ENCODE data around the gene SUPV3L1.
"Not testable (repeated sequence)": the region's sequence is repeated elsewhere in the genome, so short reads cannot be mapped to it uniquely, and the experiment has no call there.

SUPV3L1 gene

GRCh38 chr10:69179743-69180524 is at the start of gene SUPV3L1:
Gene SUPV3L1, plus strand, starts transcription at chr10:69180234. Its CDS starts 58 bp downstream, at chr10:69180292.
- peak; percentile 92 for DNase-seq

- DNase-seq, result no peak
These were observed 49.8 kb upstream of the SUPV3L1 start for GRCh38 chr10:69130251-69130650.

GRCh38 chr10:69139961-69140360 is 40.1 kb upstream of the SUPV3L1 start:
- no peak for DNase-seq

- DNase-seq, result no peak
These were observed 38.7 kb upstream of the SUPV3L1 start for GRCh38 chr10:69141304-69141703.

- DNase-seq, result not testable (repeated sequence)
These were observed 38.0 kb upstream of the SUPV3L1 start for GRCh38 chr10:69142074-69142473.

GRCh38 chr10:69142983-69143382 is 37.1 kb upstream of the SUPV3L1 start:
- DNase-seq, result no peak

GRCh38 chr10:69145329-69145728 is 34.7 kb upstream of the SUPV3L1 start:
- no peak for DNase-seq

GRCh38 chr10:69145864-69146263 is 34.2 kb upstream of the SUPV3L1 start:
- no peak for DNase-seq

- DNase-seq, result no peak
These were observed 33.3 kb upstream of the SUPV3L1 start for GRCh38 chr10:69146759-69147158.

- no peak for DNase-seq
These were observed 28.1 kb upstream of the SUPV3L1 start for GRCh38 chr10:69151984-69152383.

- DNase-seq, result no peak
These were observed 26.8 kb upstream of the SUPV3L1 start for GRCh38 chr10:69153227-69153626.

GRCh38 chr10:69160809-69161241 is 19.2 kb upstream of the SUPV3L1 start:
- DNase-seq, result no peak

GRCh38 chr10:69168493-69168892 is 11.5 kb upstream of the SUPV3L1 start:
- DNase-seq, result no peak

GRCh38 chr10:69172241-69172982 is 7.6 kb upstream of the SUPV3L1 start:
- no peak for DNase-seq

- DNase-seq, result not testable (repeated sequence)
These were observed 4.7 kb upstream of the SUPV3L1 start for GRCh38 chr10:69175326-69175725.

- DNase-seq, result no peak
These were observed 3.2 kb upstream of the SUPV3L1 start for GRCh38 chr10:69176823-69177222.

- DNase-seq, result no peak
These were observed 818 bp upstream of the SUPV3L1 start for GRCh38 chr10:69179089-69179742.

- DNase-seq, result peak; percentile 14
These were observed 631 bp downstream of the SUPV3L1 start for GRCh38 chr10:69180525-69181204.

- no peak for DNase-seq
These were observed 1.4 kb downstream of the SUPV3L1 start for GRCh38 chr10:69181433-69181832.

GRCh38 chr10:69182005-69182404 is 2.0 kb downstream of the SUPV3L1 start:
- no peak for DNase-seq

- DNase-seq, result no peak
These were observed 6.5 kb downstream of the SUPV3L1 start for GRCh38 chr10:69186524-69186923.

GRCh38 chr10:69201045-69201444 is 21.0 kb downstream of the SUPV3L1 start:
- DNase-seq, result no peak

GRCh38 chr10:69202332-69202731 is 22.3 kb downstream of the SUPV3L1 start:
- peak; percentile 40 for DNase-seq
